Hepatocyte (in vitro differentiated cells): ENCODE data around the gene FAM9A. TPM values are rescaled to one million over a fixed set of nuclear protein-coding genes. Genes with fewer than 3 reads are reported as not detected.
"Not testable (repeated sequence)": the region's sequence is repeated elsewhere in the genome, so short reads cannot be mapped to it uniquely, and the experiment has no call there.

Experiments used
- DNase-seq: peaks from one replicate; pipeline ENCODE4 v3.0.0-alpha.2; 2016; ENCODE audit warnings: low spot score
- H2AFZ ChIP-seq: fragments of 200-600 bp; sonication (generic); 2 replicates; pipeline ENCODE4 v1.6.0; 2016; ENCODE audit warnings: antibody characterized with exemption, mild to moderate bottlenecking
- H3K27ac ChIP-seq: fragments of 200-600 bp; sonication (generic); 2 replicates; pipeline ENCODE4 v1.5.1; 2016; ENCODE audit warnings: mild to moderate bottlenecking
- H3K27me3 ChIP-seq: fragments of 200-600 bp; sonication (generic); 2 replicates; pipeline ENCODE4 v1.6.1; 2016
- H3K36me3 ChIP-seq: fragments of 200-600 bp; sonication (generic); replicated peaks from 2 replicates; pipeline ENCODE4 v1.5.1; 2016; ENCODE audit warnings: low read depth; ENCODE audit not compliant: insufficient read depth
- H3K4me1 ChIP-seq: fragments of 200-600 bp; sonication (generic); 2 replicates; pipeline ENCODE4 v1.5.1; 2016; ENCODE audit warnings: mild to moderate bottlenecking, moderate library complexity; ENCODE audit not compliant: insufficient read depth
- H3K4me2 ChIP-seq: fragments of 200-600 bp; sonication (generic); 2 replicates; pipeline ENCODE4 v1.6.0; 2016
- H3K4me3 ChIP-seq: fragments of 200-600 bp; sonication (generic); 2 replicates; pipeline ENCODE4 v1.5.1; 2016; ENCODE audit warnings: mild to moderate bottlenecking
- H3K79me2 ChIP-seq: fragments of 200-600 bp; sonication (generic); 2 replicates; pipeline ENCODE4 v1.6.0; 2017; ENCODE audit warnings: mild to moderate bottlenecking
- H3K9me2 ChIP-seq: fragments of 200-600 bp; sonication (generic); replicated peaks from 2 replicates; pipeline ENCODE4 v1.6.0; 2017; ENCODE audit warnings: mild to moderate bottlenecking; ENCODE audit not compliant: insufficient read depth
- H3K9me3 ChIP-seq: fragments of 200-600 bp; sonication (generic); 2 replicates; pipeline ENCODE4 v1.5.1; 2016; ENCODE audit warnings: low read depth, mild to moderate bottlenecking
- H4K20me1 ChIP-seq: fragments of 200-600 bp; sonication (generic); 2 replicates; pipeline ENCODE4 v1.6.0; 2016; ENCODE audit warnings: mild to moderate bottlenecking; ENCODE audit not compliant: insufficient read depth, poor library complexity, severe bottlenecking
- CTCF ChIP-seq: fragments of 200-600 bp; sonication (generic); IDR thresholded peaks from 2 replicates; pipeline ENCODE4 v1.5.1; 2016; ENCODE audit warnings: antibody characterized with exemption, mild to moderate bottlenecking; ENCODE audit not compliant: poor library complexity
- EZH2 ChIP-seq: fragments of 200-600 bp; sonication (generic); IDR thresholded peaks from 2 replicates; pipeline ENCODE4 v1.6.1; 2016; ENCODE audit warnings: antibody characterized with exemption, mild to moderate bottlenecking, borderline replicate concordance
- EZH2phosphoT487 ChIP-seq: fragments of 200-600 bp; sonication (generic); IDR thresholded peaks from one replicate; pipeline ENCODE4 v1.6.1; 2018; ENCODE audit warnings: antibody characterized with exemption, mild to moderate bottlenecking, low read depth, moderate library complexity; ENCODE audit not compliant: unreplicated experiment, severe bottlenecking
- WGBS: methylation state at CpG from one replicate; pipeline ENCODE4 v1.1.6; 2016; ENCODE audit warnings: low lambda C conversion rate; ENCODE audit errors: missing lambda C conversion rate; 5-methylcytosine and 5-hydroxymethylcytosine counted together
- polyA plus RNA-seq: library from polyadenylated mRNA; unstranded; fragments of >200 nt; fragmentation: Nextera tagmentation; extraction: Ambion mirVana; gene quantifications from 2 replicates; pipeline ENCODE4 v1.2.1, GENCODE V29; 2016
- total RNA-seq: library from RNA; depleted of rRNA; stranded (reverse); fragments of >200 nt; gene quantifications from 2 replicates; pipeline ENCODE4 v1.2.3, GENCODE V29; 2014

FAM9A gene
- total and polyA plus RNA-seq, 2 experiments from 2014 or later = not detected

- Histone ChIP-seq H3K9me3 (no peaks in the 10 kb centered on the region), H3K4me3 (no peak overlapping the region), H3K36me3 (no peaks in the 10 kb centered on the region), H3K9me2 (no peaks in the 10 kb centered on the region), H2AFZ (no peak overlapping the region), H3K27me3 (no peaks in the 10 kb centered on the region), H3K79me2 (no peaks in the 10 kb centered on the region), H4K20me1 (no peaks in the 10 kb centered on the region), H3K4me2 (no peak overlapping the region), H3K4me1 (no peaks in the 10 kb centered on the region), H3K27ac (no peak overlapping the region)
- TF ChIP-seq EZH2phosphoT487 (no peak), CTCF (no peak), EZH2 (no peak)
- DNase-seq = no peak
- 93% methylated on average over 19 of the region's 19 CpGs for WGBS
These were observed 17.5 kb downstream of the FAM9A start for GRCh38 chrX:8783714-8784098.

GRCh38 chrX:8783097-8783713 is 18.0 kb downstream of the FAM9A start:
- no peak for TF ChIP-seq EZH2
- peak; percentile 9 for TF ChIP-seq CTCF
- TF ChIP-seq EZH2phosphoT487 = no peak
- Histone ChIP-seq H3K27me3 (no peaks in the 10 kb centered on the region), H2AFZ (no peak overlapping the region), H3K4me3 (no peak overlapping the region), H3K36me3 (no peaks in the 10 kb centered on the region), H3K9me2 (no peaks in the 10 kb centered on the region), H3K9me3 (no peaks in the 10 kb centered on the region), H3K27ac (no peak overlapping the region), H3K4me2 (no peak overlapping the region), H3K4me1 (no peaks in the 10 kb centered on the region), H3K79me2 (no peaks in the 10 kb centered on the region), H4K20me1 (no peaks in the 10 kb centered on the region)
- DNase-seq = no peak
- 84% methylated on average over 32 of the region's 32 CpGs for WGBS

- Histone ChIP-seq H3K9me2 (no peaks in the 10 kb centered on the region), H2AFZ (no peak overlapping the region), H3K4me3 (no peak overlapping the region)
These were observed 18.6 kb downstream of the FAM9A start for GRCh38 chrX:8782595-8782994.

GRCh38 chrX:8781921-8782320 is 19.3 kb downstream of the FAM9A start:
- WGBS = 67% methylated on average over 4 of the region's 4 CpGs
- H3K4me1 ChIP-seq, H3K27ac ChIP-seq, H3K4me3 ChIP-seq, H4K20me1 ChIP-seq, DNase-seq, H3K79me2 ChIP-seq, H2AFZ ChIP-seq, H3K9me3 ChIP-seq, H3K9me2 ChIP-seq, H3K27me3 ChIP-seq, H3K4me2 ChIP-seq, H3K36me3 ChIP-seq: not testable (repeated sequence)

More at GRCh38 chrX:8782595-8782994, 18.6 kb downstream of the FAM9A start:
- no peaks in the 10 kb centered on the region for H3K79me2 ChIP-seq
- 86% methylated on average over 9 of the region's 9 CpGs for WGBS
- no peaks in the 10 kb centered on the region for H3K36me3 ChIP-seq
- no peaks in the 10 kb centered on the region for H4K20me1 ChIP-seq
- no peaks in the 10 kb centered on the region for H3K4me1 ChIP-seq
- no peak overlapping the region for H3K4me2 ChIP-seq
- H3K27me3 ChIP-seq = no peaks in the 10 kb centered on the region
- no peaks in the 10 kb centered on the region for H3K9me3 ChIP-seq
- TF ChIP-seq EZH2phosphoT487 (no peak), CTCF (no peak), EZH2 (no peak)
- H3K27ac ChIP-seq = no peak overlapping the region
- no peak for DNase-seq
